ENCODE results near the gene TDRD7. TPM values are rescaled to one million over a fixed set of nuclear protein-coding genes. Genes with fewer than 3 reads are reported as not detected.

TDRD7 gene
- polyA plus RNA-seq, 1 donor (not counting 4 experiments of a cell fraction or from before 2014, with no cell fraction given) = 10.5 TPM

GRCh38 chr9:97545486-97545885 is 133.6 kb downstream of the TDRD7 start:
- dilution Hi-C loops (cut with MboI; ENCODE audit: extremely low pct_ligation_motif_present, low sequenced_read_pairs) = no loop called here
- FAIRE-seq (no peak), DNase-seq (ENCODE audit: low read depth, low spot score) (no peak)
- H3K4me3 ChIP-seq (ENCODE audit: control insufficient read depth in 2 of 3, extremely low read depth in 1 of 3, insufficient read depth in 2 of 3, low read depth in 1 of 3, low read length in 3 of 3) = no peak overlapping the region
- no peaks in the 10 kb centered on the region for H3K4me1 ChIP-seq (ENCODE audit: control insufficient read depth, extremely low read depth, insufficient read depth, low read length)
- no peak for TF ChIP-seq EZH2 (IDR thresholded peaks at IDR 0.05; ENCODE audit: low read length)
- no peak for TF ChIP-seq CTCF (optimal IDR thresholded peaks at IDR 0.05 in 1 of 3, IDR thresholded peaks at IDR 0.05 in 1 of 3, conservative IDR thresholded peaks at IDR 0.05 in 1 of 3; ENCODE audit: extremely low read depth in 1 of 3, insufficient read depth in 2 of 3, low read length in 3 of 3)
- no peaks in the 10 kb centered on the region for H4K20me1 ChIP-seq (ENCODE audit: control insufficient read depth, extremely low read depth, insufficient read depth, low read length)
- H3K9ac ChIP-seq (ENCODE audit: control insufficient read depth, extremely low read depth, insufficient read depth, low read length) = no peak overlapping the region
- no peak overlapping the region for H3K27ac ChIP-seq (ENCODE audit: control insufficient read depth, insufficient read depth, low read length)
- H3K4me2 ChIP-seq (ENCODE audit: control insufficient read depth, extremely low read depth, insufficient read depth, low read depth, low read length) = no peak overlapping the region
- peaks cover 4% of the 10 kb centered on the region for H3K27me3 ChIP-seq (ENCODE audit: control insufficient read depth, extremely low read depth, insufficient read depth, low read length)
- no peaks in the 10 kb centered on the region for H3K9me1 ChIP-seq (ENCODE audit: control insufficient read depth, extremely low read depth, insufficient read depth, low read length)
- no peaks in the 10 kb centered on the region for H3K36me3 ChIP-seq (ENCODE audit: control insufficient read depth in 2 of 2, extremely low read depth in 1 of 2, insufficient read depth in 2 of 2, low read length in 2 of 2)
- no peak overlapping the region for H2AFZ ChIP-seq (ENCODE audit: control insufficient read depth, low read length)
- no peaks in the 10 kb centered on the region for H3K79me2 ChIP-seq (ENCODE audit: control insufficient read depth, insufficient read depth, low read length)
- H3K9me3 ChIP-seq (ENCODE audit: control insufficient read depth, low read depth, low read length) = no peaks in the 10 kb centered on the region

Small RNA genes lying within 50 kb of the gene (small RNA-seq; reads per million reads assigned to genes)
- gene MIR1302-8 (ENCODE audit: insufficient read length in 3 of 3, low read depth in 3 of 3, low replicate concordance in 1 of 3) = 0 reads per million in 3 experiments

Other genes starting within 250 kb of the TDRD7 start
- 0.02 to 0.33 TPM (median 0.12 TPM) in 3 replicates for gene CCDC180, start 104.4 kb upstream of the TDRD7 start, polyA plus RNA-seq
- not detected in 3 replicates for gene TMOD1, start 89.6 kb downstream of the TDRD7 start, polyA plus RNA-seq
- gene TSTD2, start 221.3 kb downstream of the TDRD7 start, polyA plus RNA-seq = 11.5 to 17.8 TPM (median 17.2 TPM) in 3 replicates
- 24.0 to 38.6 TPM (median 25.0 TPM) in 3 replicates for gene NCBP1, start 221.7 kb downstream of the TDRD7 start, polyA plus RNA-seq

Measured in keratinocyte (primary cell).